ENCODE results near the gene SLC24A4.

The SLC24A4 gene

GRCh38 chr14:92316176-92316575, 6.8 kb upstream of the SLC24A4 start:
- DNase-seq (ENCODE audit: low read depth): no peak

GRCh38 chr14:92316937-92317336, 6.0 kb upstream of the SLC24A4 start:
- no peak for DNase-seq (ENCODE audit: low read depth)

- no peak for DNase-seq (ENCODE audit: low read depth)
Measured at GRCh38 chr14:92317511-92317910, 5.5 kb upstream of the SLC24A4 start.

DNA sequence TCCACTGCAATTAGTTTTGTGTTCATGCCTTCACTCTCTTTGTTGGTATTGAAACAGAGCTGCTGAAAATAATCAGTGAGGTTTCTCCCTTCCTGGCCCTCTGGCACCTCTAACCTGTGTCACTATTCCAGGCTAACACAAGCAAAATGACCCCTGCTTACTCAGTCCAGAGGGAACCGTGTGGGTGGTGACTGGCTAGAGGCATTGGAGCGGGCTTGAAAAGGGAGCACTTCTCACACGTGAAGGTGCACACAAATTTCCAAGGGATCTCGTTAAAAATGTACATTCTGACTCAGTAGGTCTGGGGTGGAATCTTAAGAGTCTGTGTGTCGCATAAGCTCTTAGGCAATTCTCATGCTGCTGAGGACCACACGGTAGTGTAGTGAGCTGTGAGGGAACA, 1.3 kb upstream of the SLC24A4 start:
- DNase-seq (ENCODE audit: low read depth): no peak

- DNase-seq (ENCODE audit: low read depth): no peak
Measured at GRCh38 chr14:92322516-92322915, 449 bp upstream of the SLC24A4 start.

DNA sequence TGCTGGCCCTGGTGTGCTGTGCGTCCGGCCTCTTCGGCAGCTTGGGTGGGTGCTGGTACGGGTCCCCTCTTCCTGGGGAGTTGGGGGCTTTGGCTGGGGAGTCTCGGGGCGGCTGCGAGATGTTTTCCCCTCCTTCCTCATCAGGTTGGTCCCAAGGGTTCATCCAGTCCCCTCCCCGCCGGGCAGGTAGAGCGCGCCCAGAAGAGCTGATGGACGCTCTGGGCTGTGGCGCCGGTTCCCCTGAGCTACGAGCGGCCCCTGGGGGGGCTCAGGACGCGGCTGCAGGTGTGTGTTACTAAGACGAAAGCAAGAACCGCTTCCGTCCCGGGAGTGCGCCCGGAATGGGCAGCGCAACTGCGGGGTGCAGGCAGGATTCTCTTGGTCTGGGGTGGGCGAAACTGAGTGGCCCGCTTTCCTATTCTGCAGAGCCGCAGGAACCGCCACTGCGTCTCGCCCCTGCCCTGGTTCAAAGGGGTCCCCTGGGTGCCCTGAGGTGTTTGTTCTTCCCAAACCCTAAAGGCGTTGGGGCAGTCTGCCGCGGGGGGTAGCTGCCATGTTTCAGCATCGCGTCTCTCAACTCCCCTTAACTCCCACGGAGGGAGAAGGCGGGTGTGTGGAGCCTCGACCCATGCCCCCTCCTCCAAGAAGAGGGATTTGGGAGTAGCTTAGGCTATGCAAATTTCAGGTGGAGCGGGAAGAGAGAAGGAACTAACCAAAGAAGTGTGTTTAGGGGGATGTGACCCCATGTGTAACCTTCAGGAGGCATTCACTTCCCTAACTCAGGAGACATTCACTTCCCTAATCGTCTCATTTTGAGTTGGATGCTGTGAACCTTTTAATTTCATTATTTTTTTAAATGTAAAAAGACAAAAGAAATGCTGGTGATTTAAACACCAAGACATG, 1.2 kb downstream of the SLC24A4 start:
- DNase-seq (ENCODE audit: low read depth): no peak

DNA sequence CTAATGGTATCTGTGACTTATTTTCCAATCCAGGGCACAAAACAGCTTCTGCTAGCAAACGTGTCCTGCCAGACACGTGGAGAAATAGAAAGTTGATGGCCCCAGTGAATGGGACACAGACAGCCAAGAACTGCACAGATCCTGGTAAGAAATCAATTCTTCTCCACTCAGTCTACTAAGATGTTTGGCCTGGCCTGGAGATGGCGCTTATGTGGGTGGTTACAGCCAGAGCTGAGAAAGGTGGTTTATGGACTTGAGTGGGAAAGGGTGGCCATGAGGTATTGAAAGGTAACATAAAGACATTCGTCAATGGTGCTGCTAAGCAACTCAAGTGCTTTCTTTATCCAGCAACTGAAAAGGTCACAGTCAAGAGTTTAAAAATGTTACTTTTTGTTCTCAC, 2.9 kb downstream of the SLC24A4 start:
- DNase-seq (ENCODE audit: low read depth): no peak

GRCh38 chr14:92328664-92329255, 5.8 kb downstream of the SLC24A4 start:
- no peak for DNase-seq (ENCODE audit: low read depth)

GRCh38 chr14:92334050-92334449, 11.1 kb downstream of the SLC24A4 start:
- no peak for DNase-seq (ENCODE audit: low read depth)

- DNase-seq (ENCODE audit: low read depth): no peak
Measured at GRCh38 chr14:92336363-92336762, 13.4 kb downstream of the SLC24A4 start.

DNA sequence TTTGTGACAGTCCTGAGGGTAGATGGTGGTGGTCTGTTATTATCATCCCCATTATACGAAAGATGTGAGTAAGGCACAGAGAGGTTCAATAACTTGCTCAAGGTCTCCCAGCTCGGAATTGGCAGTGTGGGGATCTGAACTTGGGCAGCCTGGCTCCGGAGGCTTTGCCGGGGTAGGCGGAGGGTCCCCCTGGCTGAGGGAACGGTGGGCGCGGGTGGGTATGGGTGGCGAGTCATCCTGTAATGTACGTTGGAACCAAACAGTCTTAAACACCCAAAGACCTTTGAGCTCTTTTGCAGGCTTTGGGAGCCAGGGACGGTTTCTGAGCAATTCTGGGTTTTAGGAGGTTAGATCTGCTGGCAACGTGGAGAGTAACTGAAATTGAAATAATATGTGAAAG, 16.5 kb downstream of the SLC24A4 start:
- DNase-seq (ENCODE audit: low read depth): no peak

GRCh38 chr14:92340071-92340470, 17.1 kb downstream of the SLC24A4 start:
- no peak for DNase-seq (ENCODE audit: low read depth)

DNA sequence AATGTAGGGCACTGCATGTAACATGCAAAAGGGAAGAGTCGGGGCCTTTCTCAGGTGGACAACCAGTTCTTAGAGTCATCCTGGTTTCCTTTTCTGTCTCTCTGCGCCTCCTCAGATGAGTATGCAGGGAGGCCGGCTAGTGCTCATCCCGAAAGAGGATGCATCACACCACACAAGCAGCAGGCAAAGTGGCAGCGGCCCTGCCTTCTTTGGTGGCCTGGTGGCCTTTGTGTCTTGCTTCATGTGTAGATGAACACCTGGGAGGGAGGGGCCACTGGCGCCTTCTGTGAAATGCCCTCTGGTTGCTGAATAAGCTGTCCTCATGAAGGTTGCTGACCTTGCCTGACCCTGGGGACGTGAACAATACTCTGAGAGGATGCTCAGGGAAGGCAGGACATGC, 18.0 kb downstream of the SLC24A4 start:
- no peak for DNase-seq (ENCODE audit: low read depth)

DNA sequence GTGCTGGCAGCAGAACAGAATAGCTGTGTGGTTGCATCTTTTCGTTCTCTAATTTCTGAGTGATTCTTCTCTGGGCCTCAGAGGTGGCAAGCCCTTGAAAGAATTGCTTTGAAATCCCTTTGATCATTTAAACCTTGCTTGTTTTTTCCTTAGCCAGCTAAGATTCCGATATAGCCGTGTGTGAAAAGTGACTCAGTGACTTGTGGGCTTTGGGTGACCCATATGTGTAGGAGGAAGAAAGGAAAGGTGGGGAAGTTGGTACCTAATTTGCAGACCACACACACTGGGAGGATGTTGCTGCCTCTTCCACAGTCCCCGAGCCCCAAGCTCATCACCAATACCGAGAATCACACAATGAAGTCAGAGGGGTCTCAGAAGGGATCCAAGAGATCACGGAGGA, 18.8 kb downstream of the SLC24A4 start:
- no peak for DNase-seq (ENCODE audit: low read depth)

- no peak for DNase-seq (ENCODE audit: low read depth)
Measured at GRCh38 chr14:92348154-92348553, 25.2 kb downstream of the SLC24A4 start.

- no peak for DNase-seq (ENCODE audit: low read depth)
Measured at GRCh38 chr14:92351750-92352149, 28.8 kb downstream of the SLC24A4 start.

- no peak for DNase-seq (ENCODE audit: low read depth)
Measured at GRCh38 chr14:92352158-92352985, 29.4 kb downstream of the SLC24A4 start.

GRCh38 chr14:92353447-92353846, 30.5 kb downstream of the SLC24A4 start:
- no peak for DNase-seq (ENCODE audit: low read depth)

DNA sequence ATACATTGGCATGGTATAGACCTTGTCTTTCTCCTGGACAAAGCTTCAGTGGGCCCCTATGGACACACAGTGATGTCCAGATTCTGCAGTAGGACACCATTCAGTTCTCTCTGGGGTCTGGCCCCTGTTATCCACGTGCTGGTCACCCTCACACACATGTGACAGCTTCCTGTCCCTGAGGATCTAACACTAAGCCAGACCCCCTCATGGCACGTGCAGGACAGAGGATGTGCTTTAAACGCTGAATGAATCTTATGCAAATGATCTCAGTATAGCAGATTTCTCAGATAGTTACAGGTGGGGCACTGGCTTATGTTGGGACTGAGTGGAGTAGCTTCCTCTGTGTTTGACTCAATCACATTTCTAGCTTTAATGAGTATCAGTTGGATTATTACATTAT, 33.7 kb downstream of the SLC24A4 start:
- no peak for DNase-seq (ENCODE audit: low read depth)

DNA sequence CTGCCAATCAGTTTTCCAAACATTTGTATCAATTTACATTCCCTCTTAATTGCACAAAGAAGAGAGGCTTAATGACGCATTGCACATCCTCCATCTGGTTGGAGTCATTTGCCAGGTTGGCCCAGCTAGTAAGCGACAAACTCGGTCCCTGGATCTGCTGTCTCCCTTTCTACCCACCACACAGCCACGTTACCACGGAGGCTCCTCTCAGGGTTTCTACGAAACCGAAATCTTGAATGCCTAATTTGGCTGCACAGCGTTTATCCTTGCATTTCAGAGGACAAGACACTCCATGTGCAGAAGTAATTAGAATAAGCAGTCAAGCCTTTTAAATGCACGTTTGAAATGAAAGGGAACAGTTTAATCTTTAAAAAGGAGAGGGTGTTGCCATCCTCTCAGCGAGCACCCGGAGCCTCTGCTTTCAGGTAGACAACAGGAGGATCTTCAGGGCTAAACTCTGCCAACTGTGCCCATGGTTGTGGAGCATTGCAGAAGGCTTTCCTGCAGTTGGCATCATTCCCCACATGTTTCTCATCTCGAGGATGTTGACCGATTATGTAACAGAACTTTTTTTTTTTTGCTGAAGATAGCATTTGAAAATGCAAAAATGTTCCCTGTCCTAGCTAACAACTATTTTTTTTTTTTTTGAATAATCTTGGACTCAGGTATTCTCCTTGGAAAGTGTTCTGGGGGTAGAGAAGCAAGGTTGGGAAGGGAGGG, 37.8 kb downstream of the SLC24A4 start:
- no peak for DNase-seq (ENCODE audit: low read depth)

DNA sequence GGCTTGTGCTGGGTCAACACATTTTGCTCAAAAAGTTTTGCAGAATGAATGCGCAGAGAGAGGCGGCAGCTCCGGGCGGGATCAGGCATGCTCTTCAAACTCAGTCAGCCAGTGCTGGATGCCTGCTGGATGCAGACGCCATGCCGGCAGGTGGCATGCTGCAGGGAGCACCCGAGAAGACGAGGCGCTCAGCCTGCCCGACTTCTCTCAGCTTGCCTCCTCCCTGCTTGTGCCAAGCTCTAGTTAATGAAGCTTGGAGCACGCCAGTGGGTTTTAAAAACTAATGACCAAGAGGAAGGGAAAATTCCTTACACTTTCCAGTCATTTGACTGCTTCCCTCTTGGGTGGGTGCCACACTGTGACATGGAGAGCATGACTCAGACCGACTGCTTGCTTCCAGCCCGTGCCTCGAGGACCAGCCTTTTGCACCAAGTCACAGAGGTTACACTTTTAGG, 39.8 kb downstream of the SLC24A4 start:
- DNase-seq (ENCODE audit: low read depth): no peak

- DNase-seq (ENCODE audit: low read depth): no peak
Measured at GRCh38 chr14:92366237-92366636, 43.3 kb downstream of the SLC24A4 start.

Data from T follicular helper cell (primary cell).